Uterus (tissue), 2 donors: Measurements from ENCODE around the gene GJB6.

Experiments used
- POLR2A ChIP-seq, 2 donors: fragments of 450-650 bp; IDR thresholded peaks; one replicate each; pipeline ENCODE4 v1.6.1; 2016; ENCODE audit warnings: antibody characterized with exemption in 2 of 2, mild to moderate bottlenecking in 1 of 2, moderate library complexity in 1 of 2
- TF ChIP-seq, protein P1 (sequence below), 4 experiments: fragments of 200-600 bp in 2 of 4; fragments of 450-650 bp in 2 of 4; sonication (generic) in 2 of 4; IDR thresholded peaks; one replicate each; pipeline ENCODE4 v1.5.1; 2016 to 2019; ENCODE audit warnings: antibody characterized with exemption in 4 of 4, mild to moderate bottlenecking in 2 of 4, moderate library complexity in 1 of 4

DNA sequence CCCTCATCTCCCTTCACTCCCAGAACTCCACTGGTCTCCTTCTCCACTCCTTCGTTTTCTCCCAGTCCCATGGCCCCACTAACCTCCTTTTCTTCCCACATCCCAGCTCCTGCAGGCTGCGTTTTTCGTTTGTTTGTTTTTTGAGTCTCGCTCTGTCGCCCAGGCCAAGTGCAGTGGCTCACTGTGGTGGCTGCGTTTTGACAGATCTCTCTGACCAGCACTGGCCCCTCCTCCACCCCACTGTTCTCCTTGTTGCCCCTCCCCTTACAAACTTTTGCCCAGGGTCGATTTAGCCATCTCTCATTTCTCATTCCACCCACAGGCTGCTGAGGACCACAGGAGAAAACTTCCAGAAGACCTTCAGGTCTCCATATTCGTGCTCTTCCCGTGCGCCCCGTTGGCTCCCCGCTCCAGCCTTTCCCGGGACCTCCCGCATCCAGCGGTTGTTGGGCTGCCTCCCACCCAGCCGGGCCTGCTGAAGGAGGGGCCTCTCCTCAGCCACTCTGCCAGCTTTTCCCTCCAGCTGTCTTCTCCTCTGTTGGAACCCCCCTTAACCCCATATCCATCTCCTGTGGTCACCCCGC is 40.6 kb upstream of the GJB6 start:
- TF ChIP-seq, protein P1, sequence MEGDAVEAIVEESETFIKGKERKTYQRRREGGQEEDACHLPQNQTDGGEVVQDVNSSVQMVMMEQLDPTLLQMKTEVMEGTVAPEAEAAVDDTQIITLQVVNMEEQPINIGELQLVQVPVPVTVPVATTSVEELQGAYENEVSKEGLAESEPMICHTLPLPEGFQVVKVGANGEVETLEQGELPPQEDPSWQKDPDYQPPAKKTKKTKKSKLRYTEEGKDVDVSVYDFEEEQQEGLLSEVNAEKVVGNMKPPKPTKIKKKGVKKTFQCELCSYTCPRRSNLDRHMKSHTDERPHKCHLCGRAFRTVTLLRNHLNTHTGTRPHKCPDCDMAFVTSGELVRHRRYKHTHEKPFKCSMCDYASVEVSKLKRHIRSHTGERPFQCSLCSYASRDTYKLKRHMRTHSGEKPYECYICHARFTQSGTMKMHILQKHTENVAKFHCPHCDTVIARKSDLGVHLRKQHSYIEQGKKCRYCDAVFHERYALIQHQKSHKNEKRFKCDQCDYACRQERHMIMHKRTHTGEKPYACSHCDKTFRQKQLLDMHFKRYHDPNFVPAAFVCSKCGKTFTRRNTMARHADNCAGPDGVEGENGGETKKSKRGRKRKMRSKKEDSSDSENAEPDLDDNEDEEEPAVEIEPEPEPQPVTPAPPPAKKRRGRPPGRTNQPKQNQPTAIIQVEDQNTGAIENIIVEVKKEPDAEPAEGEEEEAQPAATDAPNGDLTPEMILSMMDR (IDR thresholded peaks at IDR 0.05), result no peak
- TF ChIP-seq POLR2A (IDR thresholded peaks at IDR 0.05), result no peak
